DMS79 treated with DMSO at 0.1 percent for 48 hours (cell line): ENCODE data around the gene TSPAN18.

Experiments
- DNase-seq: peaks from one replicate; lab custom pipeline; 2025; lab: John Stamatoyannopoulos, UW

The TSPAN18 gene

DNA sequence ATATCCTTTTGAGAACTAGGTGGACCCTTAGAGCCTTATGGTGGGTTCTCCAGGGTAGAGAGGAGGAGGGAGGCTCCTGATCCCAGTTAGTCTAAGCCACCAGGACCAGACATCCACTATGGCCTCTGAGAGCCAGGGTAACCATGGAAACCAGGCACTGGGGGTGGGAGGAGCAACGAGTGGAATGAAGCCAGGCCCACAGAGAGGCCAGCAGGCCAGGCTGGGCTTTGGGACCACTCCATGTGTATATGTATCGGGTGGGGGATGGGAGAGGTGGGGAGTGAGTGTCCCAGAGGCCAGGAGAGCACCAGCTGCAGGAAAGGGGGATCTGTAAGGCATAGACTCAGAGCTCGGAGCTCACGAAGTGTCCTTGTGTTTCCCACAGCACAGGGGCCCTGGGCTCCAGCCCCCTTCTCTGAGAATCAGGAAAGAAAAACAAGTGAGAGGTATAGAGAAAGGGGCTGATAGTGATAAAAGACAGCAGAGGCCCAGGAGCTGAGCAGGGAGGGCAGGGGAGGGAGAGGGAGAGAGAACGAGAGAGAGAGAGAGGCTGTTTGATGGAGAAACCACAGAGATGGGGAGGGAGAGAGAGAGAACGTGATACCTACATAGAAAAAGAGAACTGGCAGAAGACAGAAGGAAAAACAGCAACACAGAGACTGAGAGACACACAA is 15.5 kb upstream of the TSPAN18 start:
- DNase-seq = no peak

GRCh38 chr11:44711787-44712608 is 14.8 kb upstream of the TSPAN18 start:
- DNase-seq = no peak

DNA sequence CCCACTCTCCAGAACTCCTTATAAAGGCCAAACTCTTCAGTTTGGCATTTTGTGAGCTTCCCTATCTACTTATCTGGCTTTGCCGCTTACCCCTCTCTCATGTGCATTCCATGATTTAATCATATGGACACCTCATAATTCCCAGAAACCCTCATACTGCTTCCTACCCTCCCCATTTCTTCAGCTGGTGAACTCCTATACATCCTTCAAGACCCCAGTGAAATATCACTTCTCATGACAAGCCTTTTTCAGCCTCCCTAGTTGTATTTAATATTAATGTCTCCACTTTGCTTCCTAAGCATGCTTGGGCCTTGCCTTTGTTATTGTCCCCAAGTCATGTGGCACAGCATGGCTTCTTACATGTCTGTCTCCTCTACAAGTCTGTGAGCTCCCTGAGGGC is 13.7 kb upstream of the TSPAN18 start:
- no peak for DNase-seq

DNA sequence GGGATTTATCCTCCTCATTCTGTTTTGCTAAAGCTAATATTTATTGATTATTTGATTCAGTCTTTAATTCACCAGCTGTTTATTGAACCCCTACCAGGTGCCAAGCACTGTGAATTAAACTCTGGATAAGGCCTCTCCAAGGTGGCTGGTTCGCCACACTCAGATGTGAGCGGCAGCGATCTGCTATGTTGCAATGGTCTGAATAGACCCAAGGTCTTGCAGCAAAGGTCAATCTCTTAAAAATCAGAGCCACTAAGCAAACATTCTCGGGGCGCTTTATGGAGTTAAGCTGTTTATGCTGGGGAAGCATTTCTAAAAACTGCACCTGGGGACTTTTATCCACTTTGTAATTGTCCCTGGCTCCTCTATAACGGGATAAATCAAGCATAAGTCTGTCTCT is 10.5 kb upstream of the TSPAN18 start:
- no peak for DNase-seq

DNA sequence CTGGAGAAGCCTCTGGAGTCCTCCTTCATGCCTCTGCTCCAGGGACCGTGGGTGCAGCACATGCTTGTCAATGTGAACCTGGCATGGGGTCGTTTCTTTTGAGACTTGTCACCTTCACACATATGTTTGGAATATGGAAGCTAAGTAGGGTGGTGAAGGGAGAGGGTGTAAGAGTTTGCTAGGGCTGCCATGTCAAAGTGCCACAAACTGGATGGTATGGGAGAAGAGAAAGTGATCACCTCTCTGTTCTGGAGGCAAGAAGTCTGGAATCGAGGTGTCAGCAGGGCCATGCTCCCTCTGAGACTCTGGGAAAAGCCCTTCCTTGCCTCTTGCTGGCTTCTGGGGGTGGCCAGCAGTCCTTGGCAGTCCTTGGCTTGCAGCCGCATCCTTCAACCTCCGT is 8.7 kb upstream of the TSPAN18 start:
- DNase-seq = no peak

GRCh38 chr11:44718612-44719390 is 8.0 kb upstream of the TSPAN18 start:
- peak; percentile 36 for DNase-seq

DNA sequence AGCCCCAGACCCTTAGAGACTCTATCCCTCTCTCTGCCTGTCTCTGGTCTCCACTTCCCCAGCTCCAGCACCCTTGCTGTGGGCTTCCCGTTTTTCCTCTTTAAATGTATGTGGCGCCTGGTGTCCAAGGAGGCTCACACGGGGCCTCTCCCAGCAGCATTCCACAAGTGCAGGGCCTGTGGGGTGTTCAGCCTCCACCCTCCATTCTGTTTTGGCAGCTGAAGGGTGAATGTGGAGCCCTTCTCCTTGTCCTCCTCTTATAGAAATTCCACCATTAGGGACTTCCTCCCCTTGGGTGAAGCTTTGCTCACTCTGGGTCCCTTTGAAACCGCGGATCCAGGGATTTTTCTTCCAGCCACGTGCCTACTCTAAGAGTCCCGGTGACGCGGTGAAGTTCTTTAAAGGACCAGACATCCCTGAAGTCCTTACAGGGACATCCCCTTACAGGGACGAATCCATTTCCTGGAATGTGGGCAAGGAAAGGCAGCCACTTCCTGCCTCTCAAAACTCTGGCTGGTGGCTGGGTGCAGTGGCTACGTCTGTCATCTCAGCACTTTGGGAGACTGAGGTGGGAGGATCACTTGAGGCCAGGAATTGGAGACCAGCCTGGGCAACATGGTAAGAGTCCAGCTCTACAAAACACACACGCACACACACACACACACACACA is 1.6 kb upstream of the TSPAN18 start:
- DNase-seq = no peak

DNA sequence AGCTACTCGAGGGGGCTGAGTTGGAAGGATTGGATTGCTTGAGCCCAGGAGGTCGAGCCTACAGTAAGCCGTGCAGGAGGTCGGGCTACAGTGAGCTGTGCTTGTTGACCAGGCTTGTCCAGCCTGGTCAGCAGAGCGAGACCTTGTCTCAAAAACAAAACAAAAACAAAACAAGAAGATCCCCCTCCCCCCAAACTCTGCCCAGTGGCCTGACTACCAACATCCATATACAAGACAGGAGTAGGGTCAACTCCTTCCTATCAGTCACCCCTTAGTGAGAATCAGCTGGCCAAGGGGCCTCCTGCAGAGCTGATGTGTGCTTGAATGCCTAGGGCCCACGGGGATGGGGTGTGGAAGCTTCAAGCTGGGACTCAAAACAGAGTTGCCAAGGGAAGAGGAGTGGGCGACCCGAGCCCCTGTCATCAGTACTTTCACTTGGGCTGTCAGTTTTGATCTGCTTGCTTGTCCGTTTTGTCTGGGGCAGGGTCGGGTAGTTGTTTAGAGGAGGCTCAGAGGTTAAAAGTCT is 942 bp upstream of the TSPAN18 start:
- no peak for DNase-seq

DNA sequence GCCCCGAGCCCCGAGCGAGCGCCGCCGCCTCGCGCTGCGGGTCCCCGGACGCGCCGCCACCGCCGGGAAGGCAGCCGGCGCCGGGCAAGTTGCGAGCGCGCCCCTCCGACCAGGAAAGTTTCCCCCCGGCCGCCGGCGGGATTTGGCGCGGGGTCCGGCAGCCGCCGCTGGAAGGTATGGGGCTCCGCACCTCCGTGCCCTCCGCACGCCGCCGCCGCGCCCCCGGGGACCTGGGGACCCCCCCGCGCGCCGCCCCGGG is 281 bp downstream of the TSPAN18 start:
- DNase-seq = no peak

DNA sequence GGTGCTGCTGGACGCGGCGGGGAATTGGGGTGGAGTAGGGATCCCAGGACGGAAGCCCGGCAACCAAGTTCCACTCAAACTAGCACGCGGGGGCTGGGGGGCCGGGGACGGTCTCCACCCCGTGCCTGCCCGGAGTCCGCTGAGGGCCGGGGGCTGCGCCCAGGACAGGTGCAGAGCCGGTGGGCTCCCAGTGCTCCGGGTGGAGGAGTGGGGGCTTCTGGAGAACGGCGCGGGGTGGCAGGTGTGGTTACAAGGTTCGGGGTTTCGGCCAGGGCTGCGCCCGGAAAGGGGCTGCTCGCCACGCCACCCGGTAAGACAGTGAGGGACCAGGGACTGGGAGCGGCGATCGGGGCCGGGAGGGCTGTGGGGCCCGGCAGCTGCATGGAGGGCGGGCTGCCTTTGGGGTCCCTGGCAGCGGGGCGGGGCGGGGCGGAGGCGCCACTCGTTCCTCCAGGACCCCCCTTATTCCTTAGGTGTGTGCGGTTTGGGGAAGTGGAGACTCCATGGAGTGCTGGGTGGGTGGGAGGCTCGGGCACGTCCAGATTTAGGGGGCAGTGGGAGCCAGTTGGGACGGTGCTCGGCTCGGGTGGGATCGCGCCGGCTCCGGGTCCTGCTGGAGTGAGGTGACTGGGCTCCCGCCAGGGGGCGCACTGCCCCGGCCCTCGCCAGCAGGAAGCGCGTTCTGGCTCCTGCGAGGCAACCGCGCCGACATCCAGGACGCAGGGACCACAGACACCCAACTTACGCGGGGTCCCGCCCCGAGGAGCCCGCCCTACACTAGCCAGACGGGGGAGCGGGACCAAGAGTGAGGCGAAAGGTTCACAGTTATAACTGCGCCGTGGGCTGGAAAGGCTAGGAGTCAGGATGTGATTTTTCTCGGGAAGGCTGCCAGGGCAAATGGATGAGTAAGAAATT is 868 bp downstream of the TSPAN18 start:
- DNase-seq = peak; percentile 42

DNA sequence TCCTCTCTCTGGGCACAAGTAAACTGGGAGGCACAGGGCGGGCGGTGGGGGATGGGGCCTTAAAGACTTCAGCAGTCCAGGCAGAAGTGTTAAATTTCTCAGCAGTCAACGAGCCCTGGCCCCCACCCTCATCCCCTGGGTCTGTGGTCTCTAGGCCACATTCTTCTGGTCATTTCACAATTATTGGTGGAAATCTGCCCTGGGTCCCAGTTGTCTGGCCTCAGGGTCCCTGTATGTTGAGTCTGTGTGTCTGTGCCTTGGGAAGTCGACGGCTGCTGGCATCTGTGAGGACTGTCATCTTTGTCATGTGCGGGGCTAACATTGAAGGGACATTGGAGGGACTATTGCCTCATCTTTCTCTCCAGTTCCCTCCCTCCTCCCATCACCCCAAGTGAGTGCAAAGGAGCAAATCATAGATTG is 1.7 kb downstream of the TSPAN18 start:
- no peak for DNase-seq

DNA sequence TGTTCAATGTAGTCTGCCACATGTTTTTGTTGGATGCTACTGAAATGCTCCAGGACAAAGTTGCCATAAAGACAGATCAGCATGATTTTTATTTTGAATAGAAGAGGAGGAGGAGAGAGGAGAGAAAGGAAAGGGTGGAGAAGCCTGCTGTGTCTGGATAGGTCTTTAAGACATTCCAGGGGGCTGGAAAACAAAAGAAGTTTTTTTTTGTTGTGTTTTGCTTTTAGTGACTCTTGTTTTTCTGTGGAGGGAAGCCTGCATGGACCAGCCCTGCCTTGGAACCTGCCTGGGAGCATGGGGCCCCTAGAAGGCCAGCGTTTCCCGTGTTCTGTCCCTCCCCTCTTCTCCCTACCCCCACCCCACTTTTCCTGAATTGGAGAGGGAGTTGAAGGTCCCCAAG is 2.3 kb downstream of the TSPAN18 start:
- DNase-seq = no peak

DNA sequence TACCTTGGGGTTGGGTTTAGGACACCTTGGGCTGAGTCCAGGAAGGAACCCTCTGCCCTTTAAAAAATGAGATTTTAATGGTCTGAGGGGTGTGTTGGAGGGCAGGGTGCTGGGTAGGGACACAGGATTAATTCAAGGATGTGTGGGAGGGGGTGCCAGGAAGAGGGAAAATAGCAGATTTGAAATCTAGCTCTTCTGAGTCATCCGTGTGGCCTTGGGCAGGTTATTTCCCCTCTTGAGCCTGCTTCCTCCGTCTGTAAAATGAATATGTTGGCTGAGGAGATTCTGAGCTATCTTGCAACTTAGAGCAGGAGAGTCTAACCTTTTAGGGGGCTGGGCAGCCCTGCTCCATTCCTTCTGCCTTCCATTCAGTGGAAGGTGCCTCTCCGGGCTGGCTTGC is 3.0 kb downstream of the TSPAN18 start:
- no peak for DNase-seq

GRCh38 chr11:44730775-44731174 is 4.0 kb downstream of the TSPAN18 start:
- no peak for DNase-seq

DNA sequence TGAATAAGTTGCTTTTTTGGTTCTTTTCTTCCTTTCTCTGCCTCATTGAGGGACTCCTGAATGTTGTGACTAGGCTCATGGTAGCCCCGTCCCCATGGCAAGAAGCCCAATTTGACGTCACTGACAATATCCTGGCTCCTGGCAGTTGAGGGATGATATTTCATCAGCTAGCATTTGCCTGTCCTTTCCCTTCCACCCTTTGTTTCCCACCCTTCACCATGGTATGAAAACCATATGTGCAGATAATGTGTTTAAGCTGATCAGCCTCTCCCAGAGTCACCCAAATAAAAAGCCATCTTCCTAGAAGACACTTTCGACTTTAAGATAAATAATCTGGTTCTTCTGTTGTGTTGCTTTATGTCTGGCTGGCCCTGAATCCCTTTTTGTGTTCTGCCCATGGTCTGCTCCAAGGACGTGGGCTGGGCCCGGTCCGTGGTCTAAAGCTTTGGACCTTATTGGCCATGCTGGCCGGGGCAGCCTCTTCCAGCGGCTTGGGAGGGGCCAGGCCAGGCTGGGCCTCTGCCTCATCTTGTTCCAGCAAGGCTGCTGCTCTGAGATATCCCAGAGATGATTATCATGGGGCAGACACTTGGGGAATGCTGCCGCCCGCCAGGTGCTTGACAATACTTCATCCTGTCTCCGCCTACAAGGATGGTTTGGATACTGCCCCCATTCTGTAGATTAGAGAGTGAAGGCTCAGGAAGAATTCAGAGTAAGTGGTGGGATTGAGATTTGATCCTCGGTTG is 5.1 kb downstream of the TSPAN18 start:
- DNase-seq = no peak

DNA sequence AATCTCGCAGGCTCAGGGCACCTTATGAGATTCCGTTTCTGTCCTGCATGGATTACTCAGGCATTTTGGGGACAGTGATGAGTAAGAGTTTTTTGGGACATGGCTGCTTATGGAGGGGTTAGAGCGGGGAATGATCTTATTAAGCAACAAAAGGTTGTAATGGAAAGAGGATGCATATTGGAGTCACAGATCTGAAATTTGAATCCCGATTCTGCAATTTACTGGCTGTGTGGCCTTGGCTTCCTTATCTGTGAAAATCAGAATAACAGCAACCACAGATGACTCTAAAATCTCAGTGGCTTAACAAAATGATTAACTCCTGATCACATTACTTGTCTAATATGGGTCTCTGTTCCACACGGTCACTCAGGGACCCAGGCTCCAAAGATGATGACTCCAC is 5.8 kb downstream of the TSPAN18 start:
- no peak for DNase-seq

DNA sequence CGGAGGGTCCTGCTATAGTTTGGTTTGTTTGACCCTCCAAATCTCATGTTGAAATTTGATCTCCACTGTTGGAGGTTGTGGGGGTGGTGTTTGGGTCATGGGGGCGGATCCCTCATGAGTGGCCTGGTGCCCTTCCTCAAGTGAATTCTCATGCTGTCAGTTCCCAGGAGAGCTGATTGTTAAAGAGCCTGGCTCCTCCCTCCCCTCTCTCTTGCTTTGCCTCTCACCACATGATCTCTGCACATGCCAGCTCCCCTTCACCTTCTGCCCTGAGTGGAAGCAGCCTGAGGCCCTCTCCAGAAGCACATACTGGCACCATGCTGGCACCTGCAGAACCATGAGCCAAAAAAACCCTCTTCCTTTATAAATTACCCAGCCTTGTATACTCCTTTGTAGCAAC is 7.1 kb downstream of the TSPAN18 start:
- DNase-seq = no peak

DNA sequence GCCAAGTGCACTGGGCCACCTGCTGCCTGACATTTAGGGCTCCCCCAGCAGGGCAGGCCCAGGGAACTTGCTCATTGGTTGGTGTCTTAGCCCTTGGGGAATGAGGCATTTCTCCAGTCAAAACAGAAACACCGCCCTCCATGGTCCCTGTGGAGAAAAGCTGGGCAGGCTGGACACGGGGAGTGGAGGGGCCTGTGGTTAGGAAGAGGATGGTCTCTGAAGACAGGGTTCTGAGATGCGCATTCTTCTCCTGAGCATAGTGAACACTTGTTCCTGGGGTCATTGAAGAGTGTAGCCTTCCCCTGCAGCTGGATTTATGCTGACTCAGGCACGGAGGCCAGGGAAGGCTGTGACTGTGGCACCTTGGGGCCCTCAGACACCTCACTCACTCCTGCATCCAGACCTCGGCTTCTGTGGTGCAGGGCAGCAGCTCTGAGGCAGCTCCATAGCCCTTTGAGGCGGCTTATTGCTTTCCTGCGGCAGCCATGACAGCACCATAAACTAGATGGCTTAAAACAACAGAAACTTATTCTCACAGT is 8.2 kb downstream of the TSPAN18 start:
- DNase-seq = no peak

DNA sequence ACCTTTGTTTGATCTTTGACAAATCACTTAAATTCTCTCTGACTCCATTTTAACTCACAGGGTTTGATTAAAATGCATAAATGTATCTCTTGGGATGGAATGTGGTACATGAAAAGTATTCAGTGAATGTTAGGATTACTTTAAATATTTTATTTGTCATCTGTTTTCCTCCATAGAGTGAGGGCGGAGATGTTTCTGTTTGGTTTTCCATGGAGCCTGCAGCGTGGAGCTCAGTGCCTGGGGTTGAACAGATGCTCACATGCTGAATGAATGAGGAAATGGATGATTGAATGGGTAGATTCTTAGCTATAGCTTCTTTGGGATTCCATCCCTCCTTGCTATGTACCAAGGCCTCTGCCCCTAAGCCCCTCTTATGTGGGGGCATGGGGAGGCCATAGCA is 10.0 kb downstream of the TSPAN18 start:
- DNase-seq = no peak
